Epidermal melanocyte (primary cell): ENCODE measurements around the gene MRPL28.

Experiments
- DNase-seq: peaks from one replicate; pipeline ENCODE4 v3.0.0; 2011; ENCODE audit warnings: low spot score; ENCODE audit not compliant: insufficient read length

MRPL28 gene

DNA sequence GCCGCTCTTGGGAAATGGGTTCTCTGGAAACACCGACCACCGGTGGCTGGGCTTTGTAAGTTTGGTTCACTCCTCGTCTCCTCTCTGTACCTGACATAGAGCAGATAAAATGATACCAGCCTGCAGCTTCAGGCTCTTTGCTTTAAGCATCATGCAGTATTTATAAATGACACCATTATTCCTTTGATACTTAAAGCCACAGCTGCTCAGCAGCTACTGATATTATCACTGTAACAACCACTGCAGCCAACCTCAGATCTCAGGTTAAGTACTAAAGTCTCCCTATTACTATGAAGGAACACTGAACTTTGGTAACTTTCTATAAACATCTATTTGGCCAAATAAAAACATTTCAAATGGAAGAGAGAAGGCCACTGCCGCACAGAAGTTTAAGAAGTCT is 52.8 kb downstream of the MRPL28 start:
- DNase-seq = no peak
